Measurements from ENCODE around the gene BCL11A. TPM values are rescaled to one million over a fixed set of nuclear protein-coding genes. Genes with fewer than 3 reads are reported as not detected.

The BCL11A gene
- total and polyA plus RNA-seq, 2 of the 13 experiments (the other 11 are each of a cell fraction or from before 2014, with no cell fraction given): not detected

DNA sequence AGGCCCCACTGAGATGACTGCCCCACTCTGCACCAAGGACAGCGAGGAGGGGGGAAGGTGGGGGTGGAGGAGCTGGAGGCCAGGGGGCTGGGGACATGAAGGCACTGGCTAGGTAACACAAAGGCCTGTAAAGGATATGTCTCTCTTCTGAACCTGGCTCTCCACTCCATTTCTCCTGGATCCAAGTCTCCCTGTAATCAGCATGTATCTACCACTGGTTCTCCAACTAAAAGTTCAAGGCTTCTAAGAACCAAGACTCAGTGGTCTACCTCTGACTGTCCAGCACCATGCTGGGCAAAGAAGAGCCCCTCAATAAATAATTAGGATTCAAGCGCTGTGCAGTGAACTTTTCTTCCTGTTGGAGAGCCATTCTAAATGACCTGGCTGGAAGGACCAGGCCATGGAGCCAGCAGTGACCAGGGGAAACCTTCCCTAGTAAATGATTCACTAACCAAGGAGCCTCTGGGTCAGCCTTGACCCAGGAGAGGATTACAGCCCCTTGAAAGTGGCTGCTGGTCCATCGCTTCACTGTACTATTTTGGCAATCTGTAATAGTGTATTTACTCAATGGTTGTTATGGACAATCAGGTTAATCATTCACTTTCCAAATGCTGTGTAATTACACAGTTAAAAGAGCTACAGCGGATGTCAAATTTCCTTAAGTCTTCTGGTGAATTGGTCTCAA, 73.2 kb downstream of the BCL11A start (continued):
- TF ChIP-seq RARG (CRISPR knock-in tag; IDR thresholded peaks at IDR 0.05; ENCODE audit: low read depth) (no peak), ZBTB14 (CRISPR knock-in tag; IDR thresholded peaks at IDR 0.05) (no peak), ATF6 (CRISPR knock-in tag; conservative IDR thresholded peaks at IDR 0.05) (0 out of 2 replicates have a peak, but pooled peaks have one; percentile 20), ARID2 (CRISPR knock-in tag; IDR thresholded peaks at IDR 0.05; ENCODE audit: borderline replicate concordance) (no peak), ZNF724P (CRISPR knock-in tag; IDR thresholded peaks at IDR 0.05; ENCODE audit: borderline replicate concordance) (no peak), SAFB2 (CRISPR knock-in tag; IDR thresholded peaks at IDR 0.05; ENCODE audit: borderline replicate concordance, low read depth) (no peak), POGZ (CRISPR knock-in tag; IDR thresholded peaks at IDR 0.05) (peak; percentile 63; the same call in 1 of the 2 replicates), SPEN (CRISPR knock-in tag; IDR thresholded peaks at IDR 0.05; ENCODE audit: low read depth) (no peak; the same call in 1 of the 2 replicates), SCMH1 (CRISPR knock-in tag; IDR thresholded peaks at IDR 0.05; ENCODE audit: borderline replicate concordance) (no peak), PCBP1 (IDR thresholded peaks at IDR 0.05; ENCODE audit: borderline replicate concordance, low read depth, low read length) (no peak), ZNF800 (CRISPR knock-in tag; IDR thresholded peaks at IDR 0.05) (0 out of 2 replicates have a peak, but pooled peaks have one; percentile 44), ZSCAN29 (CRISPR knock-in tag; conservative IDR thresholded peaks at IDR 0.05) (no peak), ZNF773 (CRISPR knock-in tag; IDR thresholded peaks at IDR 0.05; ENCODE audit: borderline replicate concordance) (no peak), SKI (IDR thresholded peaks at IDR 0.05; ENCODE audit: partially characterized antibody) (peak; percentile 54), FOXA3 (CRISPR knock-in tag; IDR thresholded peaks at IDR 0.05) (peak; percentile 95), MATR3 (CRISPR knock-in tag; IDR thresholded peaks at IDR 0.05) (no peak), PAWR (CRISPR knock-in tag; IDR thresholded peaks at IDR 0.05; ENCODE audit: borderline replicate concordance) (no peak), HOMEZ (CRISPR knock-in tag; IDR thresholded peaks at IDR 0.05; ENCODE audit: low read depth) (peak; percentile 70; the same call in 1 of the 2 replicates), NBN (conservative IDR thresholded peaks at IDR 0.05) (no peak), U2AF1 (optimal IDR thresholded peaks at IDR 0.05; ENCODE audit: low read depth, low read length) (no peak), ZSCAN30 (CRISPR knock-in tag; IDR thresholded peaks at IDR 0.05) (peak; percentile 72; the same call in 1 of the 2 replicates)

All from HepG2 (cell line).